ENCODE measurements around the gene GRIP1.

- no peak for TF ChIP-seq CTCF (IDR thresholded peaks at IDR 0.05; ENCODE audit: low read length)
- TF ChIP-seq EZH2phosphoT487 (IDR thresholded peaks at IDR 0.05; ENCODE audit: low read length) = no peak
These were observed 82.7 kb downstream of the GRIP1 start for GRCh38 chr12:66596199-66596598.
